ENCODE results near the gene HNRNPL.

- TF ChIP-seq POLR2AphosphoS5 (IDR thresholded peaks at IDR 0.05; ENCODE audit: borderline replicate concordance, low read depth, low read length) (no peak), EZH2 (IDR thresholded peaks at IDR 0.05) (no peak)
These were observed 3.4 kb upstream of the HNRNPL start for GRCh38 chr19:38853214-38853613.
